ELF-1 (cell line): Measurements from ENCODE around the gene AOX1.
"Not testable (repeated sequence)": the region's sequence is repeated elsewhere in the genome, so short reads cannot be mapped to it uniquely, and the experiment has no call there.

Experiments
- DNase-seq: peaks from one replicate; pipeline ENCODE4 v3.0.0-alpha.2; 2016; ENCODE audit warnings: low read depth, low spot score

AOX1 gene

DNA sequence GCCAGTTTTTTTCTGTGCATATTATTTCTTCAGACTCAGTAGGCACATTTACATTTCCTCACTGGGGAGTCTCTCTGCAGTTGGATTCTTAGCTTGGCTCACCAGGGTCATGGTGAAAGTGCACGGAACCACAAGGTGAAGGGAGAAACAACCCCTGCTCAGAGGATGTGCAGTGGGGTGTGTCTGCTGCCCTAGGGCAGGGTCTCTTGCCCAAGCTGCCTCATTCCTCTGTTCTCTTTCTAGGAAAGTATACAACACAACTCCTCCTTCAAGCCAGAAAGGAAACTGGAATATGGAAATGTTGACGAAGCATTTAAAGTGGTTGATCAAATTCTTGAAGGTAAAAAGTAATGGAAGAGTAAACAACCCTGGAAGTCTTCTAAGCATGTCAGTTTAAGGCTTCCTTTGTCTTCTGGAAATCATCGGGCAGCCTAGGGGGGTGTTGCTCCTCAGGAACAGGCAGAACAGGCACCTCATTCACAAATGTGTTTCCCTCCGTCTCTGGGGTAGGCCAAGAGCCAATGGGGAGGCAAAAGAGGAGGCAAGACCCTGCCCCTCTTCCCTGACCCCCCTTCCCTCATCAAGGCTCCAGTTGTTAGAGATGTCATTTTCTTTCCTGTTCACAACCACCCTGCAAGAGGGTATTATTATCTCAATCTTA lies 41.4 kb downstream of the AOX1 start:
- DNase-seq = peak; percentile 83

DNA sequence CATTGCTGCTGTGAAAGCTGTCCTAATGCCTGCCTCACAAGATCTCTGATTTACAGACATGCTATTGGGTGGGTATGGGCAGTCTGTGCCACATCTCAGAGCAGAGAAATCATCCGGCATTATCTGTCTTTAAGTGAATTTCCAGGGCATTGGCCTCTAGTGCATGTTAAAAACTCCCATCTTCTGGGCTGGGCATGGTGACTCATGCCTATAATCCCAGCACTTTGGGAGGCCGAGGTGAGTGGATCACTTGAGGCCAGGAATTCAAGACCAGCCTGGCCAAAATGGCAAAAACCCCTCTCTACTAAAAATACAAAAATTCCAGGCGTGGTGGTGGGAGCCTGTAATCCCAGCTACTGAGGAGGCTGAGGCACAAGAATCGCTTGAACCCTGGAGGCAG lies 42.6 kb downstream of the AOX1 start:
- DNase-seq = not testable (repeated sequence)

DNA sequence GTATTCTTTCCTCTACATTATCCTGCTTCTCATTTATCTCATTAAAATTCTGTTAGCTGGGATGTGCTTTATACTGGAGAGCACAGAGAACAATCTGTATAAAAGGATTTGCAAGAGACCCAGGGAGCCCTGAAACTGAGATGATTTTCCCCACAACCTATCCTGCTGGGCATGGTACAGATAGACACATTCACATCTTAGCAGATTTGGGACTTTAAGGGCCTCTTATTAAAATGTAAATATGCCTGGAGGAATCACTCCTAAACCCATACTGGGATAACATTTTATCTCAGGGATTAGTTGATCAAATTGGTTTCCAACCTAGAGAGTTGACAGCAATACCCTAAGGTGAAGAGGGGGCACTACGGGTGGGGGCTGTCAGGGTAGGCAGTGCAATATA lies 45.5 kb downstream of the AOX1 start:
- no peak for DNase-seq

DNA sequence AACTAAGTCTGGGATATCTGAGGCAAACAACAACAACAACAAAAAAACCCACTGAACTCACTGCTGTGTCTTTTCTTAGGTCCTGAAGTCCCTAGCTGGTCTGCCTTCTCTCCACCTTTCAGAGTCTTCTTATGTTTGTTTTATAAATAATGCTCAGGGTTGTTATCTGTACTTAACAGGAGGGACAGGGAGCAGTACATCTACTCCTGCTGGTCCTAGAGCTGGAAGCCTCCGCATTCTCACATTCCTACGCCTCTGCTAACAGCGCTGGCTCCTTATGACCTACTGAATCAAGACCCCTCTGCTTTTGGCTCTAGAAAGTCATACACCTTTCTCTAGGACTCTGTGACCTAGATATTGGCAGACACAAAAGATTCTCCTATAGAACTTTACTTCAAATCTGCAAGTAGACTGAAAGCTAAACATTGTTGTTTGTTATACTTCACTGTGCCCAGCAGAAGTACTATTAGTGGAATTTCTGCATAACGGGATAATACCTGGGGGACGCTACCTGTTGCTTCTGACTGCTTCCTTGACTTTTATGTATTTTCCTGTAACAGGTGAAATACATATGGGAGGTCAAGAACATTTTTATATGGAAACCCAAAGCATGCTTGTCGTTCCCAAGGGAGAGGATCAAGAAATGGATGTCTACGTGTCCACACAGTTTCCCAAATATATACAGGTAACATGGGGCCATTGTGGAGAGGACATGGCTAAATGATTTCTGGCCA lies 48.6 kb downstream of the AOX1 start:
- DNase-seq = no peak

DNA sequence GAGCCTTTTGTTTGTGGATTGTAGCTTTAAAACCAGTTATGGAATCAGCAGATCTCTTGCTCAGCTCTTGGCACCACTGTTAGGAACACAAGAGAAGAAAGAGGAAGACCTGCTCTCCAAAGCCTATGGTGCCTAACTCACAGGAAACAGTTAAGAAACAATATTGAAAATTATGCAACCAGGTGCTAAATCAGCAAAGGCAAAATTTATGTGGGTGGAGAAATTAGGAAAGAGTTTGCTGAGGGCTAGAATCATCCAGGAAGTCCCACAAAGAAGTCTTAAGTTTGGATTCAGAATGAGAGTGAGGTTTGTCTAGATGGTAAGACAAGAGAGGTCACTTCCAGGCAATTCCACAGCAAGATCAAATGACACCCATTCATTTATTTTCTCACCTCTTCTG lies 49.4 kb downstream of the AOX1 start:
- DNase-seq = no peak

DNA sequence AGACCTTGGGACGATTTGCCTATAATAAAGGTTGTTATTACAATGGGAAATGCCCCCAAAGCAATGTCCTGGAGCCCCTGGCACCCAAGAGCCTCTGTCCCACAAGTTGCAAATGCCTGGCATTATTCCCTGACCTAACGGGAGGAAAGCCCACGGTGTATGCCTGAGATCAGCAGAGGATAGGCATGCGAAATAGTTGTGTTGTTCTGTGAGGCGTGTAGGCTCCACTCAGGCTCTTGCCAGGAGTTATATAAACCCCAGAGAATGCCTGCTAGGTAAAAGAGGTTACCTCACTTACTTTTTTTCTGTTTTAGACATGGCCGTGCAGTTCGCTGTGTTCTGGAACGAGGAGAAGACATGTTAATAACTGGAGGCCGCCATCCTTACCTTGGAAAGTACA lies 52.1 kb downstream of the AOX1 start:
- no peak for DNase-seq

DNA sequence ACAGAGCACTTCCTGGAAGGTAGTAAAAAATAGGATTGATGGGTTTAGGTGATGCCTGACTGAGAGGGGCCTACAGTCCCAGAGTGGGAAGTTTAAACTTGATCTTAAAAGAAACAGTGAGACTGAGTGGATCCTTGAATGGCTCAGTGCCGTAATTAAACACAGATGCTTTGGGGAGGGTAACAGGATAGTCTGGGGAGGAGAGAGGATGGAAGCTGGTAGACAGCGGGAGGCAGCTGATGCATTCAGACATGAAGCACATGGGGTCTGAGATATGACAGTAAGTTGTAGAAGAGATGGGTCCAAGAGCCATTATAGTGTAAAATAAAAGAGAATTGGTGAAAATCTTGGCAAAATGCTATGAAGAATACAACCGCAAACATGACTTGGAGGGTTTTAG lies 54.4 kb downstream of the AOX1 start:
- no peak for DNase-seq

DNA sequence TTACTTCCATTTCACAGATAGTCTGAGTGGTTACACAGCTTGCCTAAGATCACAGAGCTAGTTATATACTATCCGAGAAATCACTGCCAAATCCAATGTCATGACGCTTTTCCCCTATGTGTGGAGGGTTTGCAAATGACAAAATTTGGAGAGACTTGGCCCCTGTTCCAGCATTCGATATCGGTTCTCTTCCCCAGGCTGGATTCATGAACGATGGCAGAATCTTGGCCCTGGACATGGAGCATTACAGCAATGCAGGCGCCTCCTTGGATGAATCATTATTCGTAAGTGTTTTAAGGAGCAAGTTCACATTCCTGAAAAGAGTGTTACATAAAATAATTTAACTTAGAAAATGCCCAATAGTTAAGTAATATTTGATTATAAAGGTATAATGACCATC lies 55.1 kb downstream of the AOX1 start:
- no peak for DNase-seq

DNA sequence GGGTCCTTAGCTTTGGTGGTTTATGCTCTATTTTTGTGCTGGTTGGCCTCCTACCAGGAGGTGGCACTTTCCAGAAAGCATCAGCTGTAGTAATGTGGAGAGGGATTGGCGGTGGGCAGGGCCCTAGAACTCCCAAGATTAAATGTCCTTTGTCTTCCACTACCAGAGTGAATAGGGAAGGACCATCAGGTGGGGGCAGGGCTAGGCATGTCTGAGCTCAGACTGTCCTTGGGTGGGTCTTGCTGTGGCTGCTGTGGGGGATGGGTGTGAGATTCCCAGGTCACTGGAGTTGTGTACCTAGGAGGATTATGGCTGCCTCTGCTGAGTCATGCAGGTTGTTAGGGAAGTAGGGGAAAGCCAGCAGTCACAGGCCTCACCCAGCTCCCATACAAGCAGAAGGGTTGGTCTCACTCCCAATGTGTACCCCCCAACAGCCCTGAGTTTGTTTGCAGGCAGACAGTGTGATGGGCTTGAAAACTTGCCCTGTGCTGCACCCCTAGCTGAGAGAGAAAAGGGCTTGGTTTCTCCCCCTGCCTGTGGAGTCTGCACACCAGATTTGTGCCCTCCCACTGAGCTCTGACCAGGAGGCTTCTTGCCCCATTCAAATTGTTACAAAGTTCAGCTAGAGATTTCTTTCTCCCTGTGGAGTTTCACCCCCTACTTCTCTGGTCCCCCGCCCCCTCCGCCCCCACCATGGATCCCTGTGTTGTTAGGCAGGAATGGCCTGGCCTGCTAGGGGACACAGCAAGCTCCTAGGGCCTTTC lies 62.9 kb downstream of the AOX1 start:
- peak; percentile 64 for DNase-seq

DNA sequence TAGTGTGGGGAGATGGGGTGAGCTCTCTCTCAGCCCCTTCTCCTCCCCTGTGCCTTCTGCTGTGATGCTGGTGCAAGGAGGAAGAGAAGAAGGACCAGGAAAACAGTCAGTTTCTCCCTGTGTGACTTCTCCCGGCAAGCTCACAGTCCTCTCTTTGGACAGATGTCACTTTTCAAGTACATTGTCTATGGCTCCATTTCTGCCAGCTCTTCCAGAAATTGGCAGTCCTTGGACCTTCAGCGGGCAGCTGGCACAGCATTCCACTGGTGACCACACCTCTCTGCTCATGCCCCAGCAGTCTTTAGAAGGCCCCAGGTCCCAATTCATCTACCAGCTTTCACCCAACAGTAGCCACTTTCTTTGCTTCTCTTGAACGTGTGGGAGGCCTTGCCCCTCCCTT lies 63.9 kb downstream of the AOX1 start:
- DNase-seq = no peak

DNA sequence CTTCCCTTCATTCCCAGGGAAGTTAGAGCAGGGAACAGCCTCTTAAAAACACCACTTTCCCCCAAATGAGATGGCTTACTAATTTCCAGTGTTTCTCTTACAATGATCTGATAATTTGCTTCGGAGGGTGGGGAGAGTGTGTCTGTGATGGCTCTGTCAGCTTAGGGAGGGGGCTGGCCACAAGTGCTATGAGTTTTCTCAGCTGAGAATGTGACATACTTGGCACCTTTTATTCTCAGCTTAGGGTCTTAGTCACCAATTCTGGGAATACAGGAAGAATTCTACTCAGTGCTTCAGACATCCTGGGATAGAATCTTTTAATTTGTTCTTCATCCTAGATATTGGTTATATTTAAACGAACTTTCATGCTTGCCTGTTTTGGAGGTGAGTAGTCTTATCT lies 64.4 kb downstream of the AOX1 start:
- DNase-seq = no peak

DNA sequence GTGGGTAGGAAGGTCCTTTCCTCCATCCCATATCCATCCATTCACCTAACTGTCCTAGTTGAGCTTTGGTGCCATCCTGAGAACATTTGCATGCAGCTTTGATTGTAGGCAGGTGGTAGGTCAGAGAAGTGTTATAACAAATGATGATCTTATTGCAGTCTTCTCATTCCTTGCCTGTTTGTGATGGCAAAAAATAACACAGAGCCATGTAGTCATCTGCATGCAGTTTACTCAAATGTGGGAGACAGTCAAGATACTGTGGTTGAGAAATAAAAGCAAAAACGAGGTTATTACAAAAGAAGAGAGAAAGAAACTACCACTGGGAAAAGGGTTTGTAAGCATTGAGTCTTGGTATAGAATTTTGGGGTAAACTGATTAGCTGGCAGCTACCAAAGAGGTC lies 66.3 kb downstream of the AOX1 start:
- DNase-seq = no peak

DNA sequence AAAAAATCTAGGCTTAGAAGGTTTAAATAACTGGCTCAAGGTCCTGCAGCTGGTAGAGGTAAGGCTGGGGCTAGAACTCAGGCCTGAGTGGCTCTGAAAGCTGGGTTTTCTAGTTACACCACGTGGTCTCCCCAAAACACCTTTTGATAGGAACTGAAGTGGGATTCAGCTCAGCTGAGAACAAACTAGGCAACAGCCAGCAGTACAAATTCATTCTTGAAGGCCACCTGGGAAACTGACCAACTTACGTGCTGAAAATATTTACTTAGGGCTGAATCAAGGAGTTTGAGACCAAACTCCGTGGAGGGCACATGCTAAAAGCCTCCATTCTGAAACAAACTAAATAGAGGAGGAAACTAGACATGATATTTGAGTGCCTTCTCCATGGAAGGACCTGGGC lies 67.2 kb downstream of the AOX1 start:
- DNase-seq = no peak

DNA sequence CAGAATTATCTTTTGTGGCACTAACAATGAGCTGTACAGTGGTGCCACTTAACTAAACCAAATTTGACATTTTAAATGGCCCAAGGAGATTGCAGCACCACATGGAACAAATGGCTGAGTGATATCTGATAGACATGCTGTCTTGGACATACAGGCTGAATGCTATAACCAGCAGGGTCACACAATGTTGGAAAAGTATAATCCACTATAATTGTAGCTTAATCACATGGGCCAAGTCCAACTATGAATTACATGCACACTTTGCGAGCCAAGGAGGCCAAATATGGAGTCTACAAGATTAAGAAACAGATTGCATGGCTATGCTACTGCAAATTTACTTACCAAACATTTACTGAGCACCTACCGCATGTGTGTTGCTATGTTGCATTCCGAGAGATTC lies 69.0 kb downstream of the AOX1 start:
- DNase-seq = no peak

DNA sequence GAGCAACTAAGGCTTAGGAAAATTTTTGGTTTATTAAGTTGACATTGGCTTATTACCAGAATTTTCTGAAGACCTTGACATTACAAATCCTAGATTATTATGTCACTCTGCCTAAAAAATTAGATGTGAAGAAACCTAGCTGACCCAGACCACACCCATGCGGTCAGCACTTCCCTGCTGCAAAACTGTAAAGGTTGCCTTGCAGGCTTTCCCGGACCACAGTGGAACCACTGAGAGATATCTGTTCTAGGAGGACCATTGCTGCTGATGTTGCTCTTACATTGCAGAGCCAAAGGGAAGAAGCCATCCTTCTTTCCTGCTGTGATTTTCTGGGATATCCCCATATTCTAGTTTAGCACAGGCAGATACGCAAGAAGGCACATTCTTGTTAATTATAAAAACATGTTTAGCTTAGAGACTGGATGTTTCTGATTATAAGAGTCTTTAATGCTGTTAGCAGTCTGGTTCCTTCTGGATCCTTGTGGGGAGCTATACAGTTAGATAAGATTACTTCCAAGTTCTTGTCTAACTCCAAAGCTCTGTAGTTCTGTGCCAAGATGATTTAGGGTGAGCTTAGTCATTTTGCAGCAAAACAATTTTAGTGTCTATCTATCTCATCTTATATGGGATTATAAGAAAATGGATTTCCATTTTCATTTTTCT lies 70.2 kb downstream of the AOX1 start:
- no peak for DNase-seq

DNA sequence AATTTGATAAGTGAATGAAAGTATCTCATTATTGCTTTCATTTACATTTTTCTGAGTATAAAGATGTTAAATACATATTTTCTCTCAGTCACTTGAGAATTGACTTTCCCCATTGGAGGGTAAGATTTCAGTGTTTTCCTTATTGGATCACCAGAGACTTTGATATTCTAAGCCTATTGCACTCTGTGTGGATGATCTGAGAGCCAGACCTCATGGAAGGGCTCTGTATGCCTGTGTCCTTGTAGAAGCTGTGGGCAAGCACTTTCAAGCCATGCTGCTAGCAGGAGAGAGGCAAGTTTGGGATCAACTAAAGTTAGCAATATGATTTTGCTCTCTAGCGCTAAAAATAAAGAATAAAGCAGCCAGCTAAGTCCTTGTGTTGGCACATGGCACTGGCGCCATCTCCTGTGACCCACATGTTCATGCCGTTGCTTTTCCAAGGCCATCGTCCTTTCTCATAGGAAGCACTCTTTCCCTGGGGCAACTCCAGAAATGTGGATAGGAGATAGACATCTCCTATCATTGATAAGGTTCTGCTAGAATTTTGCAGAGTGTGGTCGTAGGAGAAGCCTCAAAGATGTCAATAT lies 72.6 kb downstream of the AOX1 start:
- no peak for DNase-seq

DNA sequence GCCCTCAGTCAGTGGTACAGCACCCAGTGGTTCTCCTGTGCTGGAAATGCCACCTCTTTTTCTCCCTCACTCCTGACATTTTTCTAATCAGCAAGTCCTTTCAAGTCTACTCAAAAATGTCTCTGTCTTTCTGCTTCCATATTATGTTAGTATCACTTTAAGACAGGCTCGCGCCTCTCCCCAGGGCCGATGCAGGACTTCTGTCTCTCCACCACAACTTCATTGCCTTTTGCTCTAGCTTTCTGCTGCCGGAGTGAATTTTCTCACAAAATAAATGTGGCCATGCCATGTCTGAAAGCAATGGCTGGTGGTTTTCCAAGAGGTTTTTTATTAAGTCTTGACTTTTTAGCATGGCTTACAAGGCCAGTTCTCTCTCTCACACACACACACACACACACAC lies 73.6 kb downstream of the AOX1 start:
- no peak for DNase-seq

DNA sequence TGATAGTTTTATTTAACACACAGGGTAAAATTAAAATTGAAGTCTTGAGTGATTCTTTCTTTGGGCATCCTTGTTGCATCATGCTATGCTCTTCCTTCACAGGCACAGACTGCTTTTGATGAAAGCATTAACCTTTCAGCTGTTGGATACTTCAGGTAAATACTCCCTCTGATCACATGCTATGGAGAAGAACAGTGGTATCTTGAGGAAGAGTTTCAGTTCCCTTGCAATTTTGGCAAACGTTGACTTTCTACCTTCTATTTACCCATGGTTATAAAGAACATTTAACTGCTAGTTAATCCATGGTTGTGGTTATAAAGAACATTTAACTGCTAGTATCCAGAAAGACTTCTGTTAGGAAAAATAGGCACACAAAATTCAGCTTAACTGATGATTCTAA lies 75.7 kb downstream of the AOX1 start:
- DNase-seq = no peak

DNA sequence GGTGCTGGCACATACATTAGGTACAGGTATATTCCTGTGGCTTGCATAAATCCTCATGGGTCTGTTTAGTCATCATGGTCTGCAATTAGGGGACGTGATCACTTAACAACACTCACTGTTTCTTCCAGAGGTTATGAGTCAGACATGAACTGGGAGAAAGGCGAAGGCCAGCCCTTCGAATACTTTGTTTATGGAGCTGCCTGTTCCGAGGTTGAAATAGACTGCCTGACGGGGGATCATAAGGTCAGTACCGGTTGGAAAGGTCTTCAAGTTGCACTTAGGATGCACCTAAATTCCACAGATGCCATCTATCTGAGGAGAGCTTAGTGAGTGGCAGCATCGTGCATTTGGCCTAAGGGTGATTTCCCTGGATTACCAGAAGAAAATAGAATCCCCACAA lies 76.9 kb downstream of the AOX1 start:
- peak; percentile 80 for DNase-seq

DNA sequence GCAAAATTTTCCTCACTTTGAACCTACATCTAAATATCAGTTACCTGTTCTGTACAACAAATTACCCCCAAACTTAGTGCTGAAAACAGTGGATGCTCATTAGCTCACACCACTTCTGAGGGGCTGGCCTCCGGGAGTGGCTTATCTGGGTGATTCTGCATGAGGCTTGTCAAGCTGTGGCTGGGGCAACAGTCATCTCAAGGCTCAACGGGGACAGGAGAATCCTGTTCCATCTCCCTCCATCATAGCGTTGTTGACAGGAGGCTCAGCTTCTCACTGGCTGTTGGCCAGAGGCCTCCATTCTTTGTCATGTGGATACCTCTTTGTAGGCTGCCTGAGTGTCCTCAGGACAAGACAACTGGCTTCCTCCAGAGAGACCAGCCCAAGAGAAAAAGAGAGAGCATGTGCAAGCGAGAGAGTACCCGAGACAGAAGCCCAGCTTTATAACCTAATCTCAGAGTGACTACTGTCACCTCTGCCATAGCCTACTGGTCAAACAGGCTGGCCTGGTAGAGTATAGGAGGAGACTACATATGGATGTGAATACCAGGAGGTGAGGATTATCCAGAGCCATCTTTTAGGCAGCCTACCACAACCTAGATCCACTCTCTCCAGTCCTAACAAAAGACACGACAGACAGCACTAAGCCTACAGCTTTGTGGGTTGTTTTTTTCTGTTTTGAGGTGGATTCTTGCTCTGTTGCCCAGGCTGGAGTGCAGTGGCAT lies 79.1 kb downstream of the AOX1 start:
- no peak for DNase-seq
